Measurements from ENCODE around the gene SFMBT1.

- no peak for TF ChIP-seq EZH2 (IDR thresholded peaks at IDR 0.05; ENCODE audit: insufficient read depth, low read length)
- TF ChIP-seq CTCF (IDR thresholded peaks at IDR 0.05; ENCODE audit: insufficient read depth, low read depth, low read length), result no peak
These were observed 153.1 kb downstream of the SFMBT1 start for GRCh38 chr3:52892625-52893311.
